ENCODE measurements around the gene SLC25A20.

DNA sequence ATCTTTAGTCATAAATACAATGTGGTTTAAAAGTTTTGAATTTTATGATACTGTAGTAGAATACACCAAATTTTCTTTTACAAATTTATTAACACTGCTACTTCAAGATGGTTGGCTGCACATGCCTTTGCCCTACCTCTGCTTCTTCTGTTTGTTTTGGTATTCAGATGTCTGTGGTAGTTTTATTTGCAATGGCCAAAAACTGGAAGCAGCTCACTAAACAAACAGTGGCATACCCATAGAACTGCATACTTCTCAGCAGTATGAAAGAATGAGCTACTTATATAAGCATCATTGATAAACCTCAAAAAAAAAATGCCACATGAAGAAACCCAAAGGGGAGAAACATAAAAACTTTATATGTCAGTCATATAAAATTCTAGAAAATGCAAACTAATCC lies 39.5 kb upstream of the SLC25A20 start:
- TF ChIP-seq EZH2 (IDR thresholded peaks at IDR 0.05; ENCODE audit: low read length) (no peak), CTCF (optimal IDR thresholded peaks at IDR 0.05 in 1 of 3, IDR thresholded peaks at IDR 0.05 in 1 of 3, conservative IDR thresholded peaks at IDR 0.05 in 1 of 3; ENCODE audit: extremely low read depth in 1 of 3, insufficient read depth in 2 of 3, low read length in 3 of 3) (no peak)
